ENCODE measurements around the gene EMP1.

DNA sequence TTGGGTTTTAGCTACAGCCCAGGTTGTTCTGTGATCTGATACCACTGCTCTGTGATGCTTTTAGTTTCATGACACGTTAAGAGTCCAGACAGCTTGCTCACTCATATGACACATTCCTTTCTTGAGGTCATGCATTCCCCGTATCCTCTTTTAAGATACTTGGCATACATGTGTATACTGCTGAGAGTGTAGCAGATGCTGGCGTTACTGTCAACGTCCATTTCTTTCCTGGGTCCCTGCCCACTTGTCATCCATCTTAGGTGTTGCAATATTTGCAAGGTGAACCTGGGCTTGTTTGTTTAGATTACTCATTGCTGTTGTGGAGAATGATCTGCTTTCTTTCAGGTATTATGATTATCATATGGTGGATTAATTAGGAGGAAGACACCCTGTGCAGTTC lies 9.1 kb upstream of the EMP1 start:
- TF ChIP-seq, protein P1, sequence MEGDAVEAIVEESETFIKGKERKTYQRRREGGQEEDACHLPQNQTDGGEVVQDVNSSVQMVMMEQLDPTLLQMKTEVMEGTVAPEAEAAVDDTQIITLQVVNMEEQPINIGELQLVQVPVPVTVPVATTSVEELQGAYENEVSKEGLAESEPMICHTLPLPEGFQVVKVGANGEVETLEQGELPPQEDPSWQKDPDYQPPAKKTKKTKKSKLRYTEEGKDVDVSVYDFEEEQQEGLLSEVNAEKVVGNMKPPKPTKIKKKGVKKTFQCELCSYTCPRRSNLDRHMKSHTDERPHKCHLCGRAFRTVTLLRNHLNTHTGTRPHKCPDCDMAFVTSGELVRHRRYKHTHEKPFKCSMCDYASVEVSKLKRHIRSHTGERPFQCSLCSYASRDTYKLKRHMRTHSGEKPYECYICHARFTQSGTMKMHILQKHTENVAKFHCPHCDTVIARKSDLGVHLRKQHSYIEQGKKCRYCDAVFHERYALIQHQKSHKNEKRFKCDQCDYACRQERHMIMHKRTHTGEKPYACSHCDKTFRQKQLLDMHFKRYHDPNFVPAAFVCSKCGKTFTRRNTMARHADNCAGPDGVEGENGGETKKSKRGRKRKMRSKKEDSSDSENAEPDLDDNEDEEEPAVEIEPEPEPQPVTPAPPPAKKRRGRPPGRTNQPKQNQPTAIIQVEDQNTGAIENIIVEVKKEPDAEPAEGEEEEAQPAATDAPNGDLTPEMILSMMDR (IDR thresholded peaks at IDR 0.05 in 8 of 11, conservative IDR thresholded peaks at IDR 0.05 in 3 of 11): no peak
- TF ChIP-seq POLR2A (IDR thresholded peaks at IDR 0.05): no peak
